ENCODE results near the gene INPP4B.

The INPP4B gene

GRCh38 chr4:142155347-142155746, 690.8 kb downstream of the INPP4B start:
- Histone ChIP-seq H3K27ac (no peak overlapping the region), H3K79me2 (no peaks in the 10 kb centered on the region), H3K4me2 (ENCODE audit: low read length) (no peak overlapping the region), H3K9ac (no peak overlapping the region), H3K4me3 (ENCODE audit: low read depth, low read length) (no peak overlapping the region), H3K27me3 (ENCODE audit: control insufficient read depth, insufficient read depth, low read length) (no peaks in the 10 kb centered on the region), H3K4me1 (no peaks in the 10 kb centered on the region), H3K9me3 (ENCODE audit: control insufficient read depth, low read length) (no peaks in the 10 kb centered on the region), H3K36me3 (ENCODE audit: control insufficient read depth, insufficient read depth, low read length) (no peaks in the 10 kb centered on the region), H2AFZ (no peak overlapping the region)
- TF ChIP-seq, protein P1, sequence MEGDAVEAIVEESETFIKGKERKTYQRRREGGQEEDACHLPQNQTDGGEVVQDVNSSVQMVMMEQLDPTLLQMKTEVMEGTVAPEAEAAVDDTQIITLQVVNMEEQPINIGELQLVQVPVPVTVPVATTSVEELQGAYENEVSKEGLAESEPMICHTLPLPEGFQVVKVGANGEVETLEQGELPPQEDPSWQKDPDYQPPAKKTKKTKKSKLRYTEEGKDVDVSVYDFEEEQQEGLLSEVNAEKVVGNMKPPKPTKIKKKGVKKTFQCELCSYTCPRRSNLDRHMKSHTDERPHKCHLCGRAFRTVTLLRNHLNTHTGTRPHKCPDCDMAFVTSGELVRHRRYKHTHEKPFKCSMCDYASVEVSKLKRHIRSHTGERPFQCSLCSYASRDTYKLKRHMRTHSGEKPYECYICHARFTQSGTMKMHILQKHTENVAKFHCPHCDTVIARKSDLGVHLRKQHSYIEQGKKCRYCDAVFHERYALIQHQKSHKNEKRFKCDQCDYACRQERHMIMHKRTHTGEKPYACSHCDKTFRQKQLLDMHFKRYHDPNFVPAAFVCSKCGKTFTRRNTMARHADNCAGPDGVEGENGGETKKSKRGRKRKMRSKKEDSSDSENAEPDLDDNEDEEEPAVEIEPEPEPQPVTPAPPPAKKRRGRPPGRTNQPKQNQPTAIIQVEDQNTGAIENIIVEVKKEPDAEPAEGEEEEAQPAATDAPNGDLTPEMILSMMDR (IDR thresholded peaks at IDR 0.05), result no peak

DNA sequence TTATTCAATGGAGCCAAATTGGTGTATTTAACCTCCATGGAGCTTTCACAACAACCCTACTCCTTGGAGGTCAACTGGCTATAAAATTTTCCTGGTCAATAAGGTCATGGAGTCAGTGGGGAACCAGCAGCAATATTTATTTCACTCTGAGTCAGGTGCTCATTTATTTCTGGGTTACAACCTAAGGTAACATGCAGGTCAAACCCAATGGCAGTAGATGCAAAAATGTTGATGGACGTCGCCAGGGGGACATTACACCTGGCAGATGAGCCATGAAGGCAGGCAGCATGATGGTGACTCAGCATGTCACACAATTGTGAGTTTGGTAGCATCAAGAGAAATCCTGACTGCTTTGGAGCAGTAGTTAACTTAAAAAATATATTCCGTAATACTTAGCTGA, 695.6 kb downstream of the INPP4B start:
- Histone ChIP-seq H3K4me2 (ENCODE audit: low read length) (no peak overlapping the region), H3K79me2 (no peaks in the 10 kb centered on the region), H3K4me3 (ENCODE audit: low read depth, low read length) (no peak overlapping the region), H3K9ac (no peak overlapping the region), H3K27ac (no peak overlapping the region), H3K36me3 (ENCODE audit: control insufficient read depth, insufficient read depth, low read length) (no peaks in the 10 kb centered on the region), H3K9me3 (ENCODE audit: control insufficient read depth, low read length) (no peaks in the 10 kb centered on the region), H3K4me1 (no peaks in the 10 kb centered on the region), H3K27me3 (ENCODE audit: control insufficient read depth, insufficient read depth, low read length) (no peaks in the 10 kb centered on the region), H2AFZ (no peak overlapping the region)
- TF ChIP-seq, protein P1 (IDR thresholded peaks at IDR 0.05), result no peak

GRCh38 chr4:142144813-142145212, 701.3 kb downstream of the INPP4B start:
- TF ChIP-seq, protein P1 (IDR thresholded peaks at IDR 0.05), result no peak
- Histone ChIP-seq H3K9ac (no peak overlapping the region), H2AFZ (no peak overlapping the region), H3K79me2 (no peaks in the 10 kb centered on the region), H3K36me3 (ENCODE audit: control insufficient read depth, insufficient read depth, low read length) (no peaks in the 10 kb centered on the region), H3K9me3 (ENCODE audit: control insufficient read depth, low read length) (no peaks in the 10 kb centered on the region), H3K4me3 (ENCODE audit: low read depth, low read length) (no peak overlapping the region), H3K27ac (no peak overlapping the region), H3K4me1 (no peaks in the 10 kb centered on the region), H3K4me2 (ENCODE audit: low read length) (no peak overlapping the region), H3K27me3 (ENCODE audit: control insufficient read depth, insufficient read depth, low read length) (no peaks in the 10 kb centered on the region)

DNA sequence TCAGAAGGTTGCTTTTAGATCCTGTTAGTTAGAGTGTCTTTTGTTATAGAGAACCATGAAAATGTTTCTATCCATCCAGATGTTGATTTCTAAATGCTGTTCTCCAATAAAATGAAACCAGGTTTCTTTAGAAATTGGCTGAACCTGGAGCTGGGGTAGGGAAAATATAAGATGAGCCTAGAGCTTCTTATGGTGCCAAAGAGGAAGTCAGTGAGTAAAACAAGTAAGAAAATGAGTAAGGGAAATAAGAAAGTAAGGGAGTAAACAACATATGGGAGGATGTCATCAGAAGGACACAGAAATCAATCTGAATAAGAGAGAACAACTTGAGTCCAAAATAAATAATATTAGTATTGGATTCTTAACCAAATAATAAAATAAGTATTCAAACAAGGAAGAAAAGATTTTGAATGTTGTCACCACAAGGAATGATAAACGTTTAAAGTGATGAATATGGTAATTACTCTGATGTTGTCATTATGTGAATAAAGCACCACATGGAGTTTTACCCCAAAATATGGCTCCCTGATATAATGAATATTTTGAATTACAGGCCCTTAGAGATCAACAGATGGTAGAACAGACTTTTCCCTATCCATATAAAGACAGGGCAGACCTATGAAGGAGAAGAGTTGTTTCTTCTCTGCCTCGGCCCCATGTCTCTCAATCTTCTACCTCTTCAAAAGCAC, 703.6 kb downstream of the INPP4B start:
- Histone ChIP-seq H3K27ac (no peak overlapping the region), H2AFZ (no peak overlapping the region), H3K4me2 (ENCODE audit: low read length) (no peak overlapping the region), H3K4me1 (no peaks in the 10 kb centered on the region), H3K79me2 (no peaks in the 10 kb centered on the region), H3K27me3 (ENCODE audit: control insufficient read depth, insufficient read depth, low read length) (no peaks in the 10 kb centered on the region), H3K4me3 (ENCODE audit: low read depth, low read length) (no peak overlapping the region), H3K9ac (no peak overlapping the region), H3K36me3 (ENCODE audit: control insufficient read depth, insufficient read depth, low read length) (no peaks in the 10 kb centered on the region), H3K9me3 (ENCODE audit: control insufficient read depth, low read length) (no peaks in the 10 kb centered on the region)
- TF ChIP-seq, protein P1 (IDR thresholded peaks at IDR 0.05), result no peak

DNA sequence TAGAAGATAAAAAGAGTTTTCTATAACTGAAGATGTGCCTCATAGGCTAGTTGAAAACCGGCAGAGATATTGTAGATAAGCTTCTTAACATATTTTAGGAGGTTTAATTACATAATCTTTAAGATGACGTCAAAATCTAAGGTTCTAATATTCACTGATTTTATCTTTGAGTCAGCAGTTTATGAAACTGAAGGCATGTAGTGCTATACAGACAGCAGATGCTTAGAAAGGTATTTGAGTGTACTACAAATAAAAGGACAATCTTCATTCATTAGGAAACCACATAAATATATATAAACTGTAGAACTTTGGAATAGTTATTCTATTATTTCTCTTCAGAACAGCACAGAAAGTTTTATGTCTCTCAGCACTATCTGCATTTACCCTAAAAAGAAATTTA, 704.9 kb downstream of the INPP4B start:
- no peaks in the 10 kb centered on the region for H3K27me3 ChIP-seq (ENCODE audit: control insufficient read depth, insufficient read depth, low read length)
- no peaks in the 10 kb centered on the region for H3K36me3 ChIP-seq (ENCODE audit: control insufficient read depth, insufficient read depth, low read length)
- H3K4me3 ChIP-seq (ENCODE audit: low read depth, low read length), result no peak overlapping the region
- no peak overlapping the region for H2AFZ ChIP-seq
- H3K4me1 ChIP-seq, result no peaks in the 10 kb centered on the region
- H3K9me3 ChIP-seq (ENCODE audit: control insufficient read depth, low read length), result no peaks in the 10 kb centered on the region
- H3K9ac ChIP-seq, result no peak overlapping the region
- H3K4me2 ChIP-seq (ENCODE audit: low read length), result no peak overlapping the region
- TF ChIP-seq, protein P1 (IDR thresholded peaks at IDR 0.05), result no peak
- H3K79me2 ChIP-seq, result no peaks in the 10 kb centered on the region
- H3K27ac ChIP-seq, result no peak overlapping the region

All from parathyroid adenoma (tissue), 2 donors.